AG09309 (cell line): ENCODE results near the gene CLCN6.

Experiments
- DNase-seq: peaks from one replicate; pipeline ENCODE4 v3.0.0-alpha.2; 2010; ENCODE audit warnings: low read depth
- H3K4me3 ChIP-seq: 2 replicates; pipeline ENCODE4 v1.5.1; 2011; ENCODE audit warnings: mild to moderate bottlenecking, low read depth, low read length, moderate library complexity; ENCODE audit not compliant: control insufficient read depth
- CTCF ChIP-seq: IDR thresholded peaks from 2 replicates; pipeline ENCODE4 v1.5.1; 2011; ENCODE audit warnings: mild to moderate bottlenecking, low read depth, low read length, inconsistent platforms; ENCODE audit not compliant: insufficient read depth, control insufficient read depth; ENCODE audit errors: missing control alignments

The CLCN6 gene

GRCh38 chr1:11858613-11858967, 52.6 kb downstream of the CLCN6 start, which contains the start of gene NPPB:
TSS of gene NPPB (minus strand) at chr1:11858945. CDS start at chr1:11858833, 112 bp downstream.
- DNase-seq: no peak
- TF ChIP-seq CTCF: no peak
- H3K4me3 ChIP-seq: no peak within 1 kb of the TSS

- no peak overlapping the region for H3K4me3 ChIP-seq
- no peak for DNase-seq
- TF ChIP-seq CTCF: peak; percentile 28
Measured at GRCh38 chr1:11858968-11859871, 53.2 kb downstream of the CLCN6 start.

DNA sequence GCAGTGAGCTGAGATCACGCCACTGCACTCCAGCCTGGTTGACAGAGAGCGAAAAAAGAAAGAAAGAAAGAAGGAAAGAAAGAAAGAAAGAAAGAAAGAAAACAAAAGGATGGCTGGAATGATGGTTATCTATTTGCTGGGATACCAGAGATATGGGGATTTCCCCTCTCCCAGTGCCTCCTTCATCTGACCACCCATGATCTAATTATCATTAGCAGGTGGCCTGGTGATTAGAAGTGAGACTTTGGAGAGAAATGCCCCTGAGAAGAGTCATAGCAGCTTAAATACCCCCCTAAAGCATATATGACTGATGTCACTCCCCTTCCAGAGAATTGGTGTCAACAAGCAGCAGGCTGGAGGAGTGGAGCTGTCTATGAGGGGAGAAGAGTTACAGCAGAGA, 54.1 kb downstream of the CLCN6 start:
- H3K4me3 ChIP-seq: no peak overlapping the region
- TF ChIP-seq CTCF: no peak
- no peak for DNase-seq

GRCh38 chr1:11860587-11860986, 54.6 kb downstream of the CLCN6 start:
- no peak for TF ChIP-seq CTCF
- no peak for DNase-seq
- H3K4me3 ChIP-seq: no peak overlapping the region

GRCh38 chr1:11862890-11863289, 56.9 kb downstream of the CLCN6 start:
- TF ChIP-seq CTCF: no peak
- no peak for DNase-seq

GRCh38 chr1:11868331-11868980, 62.5 kb downstream of the CLCN6 start:
- DNase-seq: no peak
- TF ChIP-seq CTCF: no peak
- H3K4me3 ChIP-seq: no peak overlapping the region

More at GRCh38 chr1:11862890-11863289, 56.9 kb downstream of the CLCN6 start:
- H3K4me3 ChIP-seq: no peak overlapping the region
